Measurements from ENCODE around the gene USP17L29. TPM values are rescaled to one million over a fixed set of nuclear protein-coding genes. Genes with fewer than 3 reads are reported as not detected.
A peak's percentile ranks its signal among the peaks of the same experiment; 100 is the strongest.
"Not testable (repeated sequence)": the region's sequence is repeated elsewhere in the genome, so short reads cannot be mapped to it uniquely, and the experiment has no call there.

The USP17L29 gene
- total RNA-seq, 2 experiments from 2014 or later, result not detected

DNA sequence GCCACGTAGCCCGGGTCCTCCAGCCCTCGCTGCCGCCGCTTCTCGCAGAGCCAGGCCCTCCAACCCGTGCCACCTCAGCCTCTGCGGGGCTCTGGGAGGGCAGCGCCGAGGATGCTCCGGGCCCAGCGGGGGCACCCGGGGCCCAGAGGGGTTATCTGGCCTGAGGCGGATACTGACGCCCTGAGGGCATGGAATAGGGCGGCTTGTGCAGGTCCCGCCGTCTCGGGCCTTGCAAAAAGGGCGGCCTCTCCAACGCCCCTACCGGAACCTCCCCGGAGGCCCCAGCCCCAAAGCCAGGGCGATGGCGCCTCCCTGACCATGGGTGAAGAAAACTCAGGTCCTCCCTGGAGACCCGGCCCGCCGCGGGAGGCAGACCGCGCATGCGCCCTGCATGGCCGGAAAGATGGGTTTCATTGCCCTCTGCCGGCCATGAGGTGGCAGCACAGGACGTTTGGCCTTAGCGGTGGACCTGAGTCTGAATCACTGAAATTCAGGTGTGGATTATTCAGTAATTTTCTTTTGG, 27.6 kb downstream of the USP17L29 start:
- POLR2A ChIA-PET; H3K9me3 Mint-ChIP-seq; H3K36me3 Mint-ChIP-seq (ENCODE audit: low read depth); H3K27ac Mint-ChIP-seq; H3K4me1 Mint-ChIP-seq (ENCODE audit: low read depth); H3K27me3 Mint-ChIP-seq; intact Hi-C loops (cut with micrococcal nuclease): not testable (repeated sequence)
- DNase-seq (peak; percentile 76), ATAC-seq (peak; percentile 61)
- peak overlapping the region; percentile 53 for H3K4me3 Mint-ChIP-seq
- TF ChIP-seq, protein P1, sequence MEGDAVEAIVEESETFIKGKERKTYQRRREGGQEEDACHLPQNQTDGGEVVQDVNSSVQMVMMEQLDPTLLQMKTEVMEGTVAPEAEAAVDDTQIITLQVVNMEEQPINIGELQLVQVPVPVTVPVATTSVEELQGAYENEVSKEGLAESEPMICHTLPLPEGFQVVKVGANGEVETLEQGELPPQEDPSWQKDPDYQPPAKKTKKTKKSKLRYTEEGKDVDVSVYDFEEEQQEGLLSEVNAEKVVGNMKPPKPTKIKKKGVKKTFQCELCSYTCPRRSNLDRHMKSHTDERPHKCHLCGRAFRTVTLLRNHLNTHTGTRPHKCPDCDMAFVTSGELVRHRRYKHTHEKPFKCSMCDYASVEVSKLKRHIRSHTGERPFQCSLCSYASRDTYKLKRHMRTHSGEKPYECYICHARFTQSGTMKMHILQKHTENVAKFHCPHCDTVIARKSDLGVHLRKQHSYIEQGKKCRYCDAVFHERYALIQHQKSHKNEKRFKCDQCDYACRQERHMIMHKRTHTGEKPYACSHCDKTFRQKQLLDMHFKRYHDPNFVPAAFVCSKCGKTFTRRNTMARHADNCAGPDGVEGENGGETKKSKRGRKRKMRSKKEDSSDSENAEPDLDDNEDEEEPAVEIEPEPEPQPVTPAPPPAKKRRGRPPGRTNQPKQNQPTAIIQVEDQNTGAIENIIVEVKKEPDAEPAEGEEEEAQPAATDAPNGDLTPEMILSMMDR (IDR thresholded peaks at IDR 0.05), result peak; percentile 75
- CTCF ChIA-PET, result interaction anchor here (0.6 kb wide), 1 partner anchor 380 kb away, joined by 3 read pairs; no protein-coding TSS in a partner anchor

DNA sequence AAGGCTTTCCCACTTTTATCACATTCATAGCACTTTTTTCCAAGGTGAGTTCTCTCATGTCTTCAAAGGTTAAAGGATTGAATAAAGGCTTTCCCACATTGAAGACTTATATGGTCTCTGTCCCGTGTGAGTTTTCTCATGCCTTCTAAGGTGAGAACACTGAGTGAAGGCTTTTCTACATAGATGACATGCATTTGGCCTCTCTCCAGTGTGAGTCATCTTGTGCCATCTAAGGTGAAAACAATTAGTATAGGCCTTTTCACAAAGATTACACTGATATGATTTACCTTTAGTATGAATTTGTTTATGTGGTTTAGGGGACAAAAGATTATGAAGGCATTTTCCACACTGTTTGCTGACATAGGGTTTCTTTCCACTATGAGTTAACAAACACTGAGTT, 30.7 kb downstream of the USP17L29 start:
- no peak for ATAC-seq
- no peak overlapping the region for H3K4me3 Mint-ChIP-seq
- no peaks in the 10 kb centered on the region for H3K4me1 Mint-ChIP-seq (ENCODE audit: low read depth)
- POLR2A ChIA-PET, result no interaction called here
- H3K36me3 Mint-ChIP-seq (ENCODE audit: low read depth), result no peaks in the 10 kb centered on the region
- H3K27ac Mint-ChIP-seq, result no peak overlapping the region
- CTCF ChIA-PET, result no interaction called here
- intact Hi-C loops (cut with micrococcal nuclease), result no loop called here
- no peak for DNase-seq
- no peaks in the 10 kb centered on the region for H3K9me3 Mint-ChIP-seq
- H3K27me3 Mint-ChIP-seq, result no peaks in the 10 kb centered on the region
- TF ChIP-seq, protein P1 (IDR thresholded peaks at IDR 0.05), result no peak

DNA sequence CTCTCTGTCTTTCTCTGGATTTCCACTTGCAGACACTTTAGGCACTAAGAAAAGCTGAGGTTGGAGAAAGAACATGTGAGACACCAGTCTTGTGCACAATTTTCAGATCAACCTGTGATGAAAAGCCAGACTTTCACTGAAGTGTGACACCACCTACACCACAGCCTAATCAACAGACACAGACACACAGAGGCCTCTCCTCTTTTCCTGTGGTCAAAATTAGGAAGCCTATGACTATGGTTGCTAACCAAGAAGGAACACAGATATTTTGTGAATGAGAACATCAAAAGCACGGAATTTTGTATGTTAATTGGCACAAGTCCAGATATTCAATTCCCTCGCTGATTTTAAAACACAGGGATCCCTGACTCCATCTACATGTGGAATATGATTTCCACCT, 35.6 kb downstream of the USP17L29 start:
- H3K36me3 Mint-ChIP-seq (ENCODE audit: low read depth); intact Hi-C loops (cut with micrococcal nuclease); H3K4me1 Mint-ChIP-seq (ENCODE audit: low read depth); H3K9me3 Mint-ChIP-seq; H3K4me3 Mint-ChIP-seq; ATAC-seq; DNase-seq; H3K27ac Mint-ChIP-seq; H3K27me3 Mint-ChIP-seq; POLR2A ChIA-PET; CTCF ChIA-PET: not testable (repeated sequence)

Other genes starting within 250 kb of the USP17L29 start
- gene FAM90A26, start 183.2 kb upstream of the USP17L29 start, total RNA-seq, result not detected
- not detected for gene USP17L10, start 143.0 kb upstream of the USP17L29 start, total RNA-seq
- not detected for gene USP17L11, start 138.2 kb upstream of the USP17L29 start, total RNA-seq
- not detected for gene USP17L12, start 133.5 kb upstream of the USP17L29 start, total RNA-seq
- not detected for gene USP17L13, start 128.7 kb upstream of the USP17L29 start, total RNA-seq
- gene USP17L15, start 119.3 kb upstream of the USP17L29 start, total RNA-seq, result not detected
- not detected for gene USP17L17, start 109.8 kb upstream of the USP17L29 start, total RNA-seq
- gene USP17L18, start 105.0 kb upstream of the USP17L29 start, total RNA-seq, result not detected
- gene USP17L19, start 100.3 kb upstream of the USP17L29 start, total RNA-seq, result not detected
- gene USP17L20, start 95.5 kb upstream of the USP17L29 start, total RNA-seq, result not detected
- not detected for gene USP17L21, start 90.8 kb upstream of the USP17L29 start, total RNA-seq
- not detected for gene USP17L22, start 86.0 kb upstream of the USP17L29 start, total RNA-seq
- gene USP17L24, start 28.5 kb upstream of the USP17L29 start, total RNA-seq, result not detected
- gene USP17L25, start 23.7 kb upstream of the USP17L29 start, total RNA-seq, result not detected
- gene USP17L26, start 19.0 kb upstream of the USP17L29 start, total RNA-seq, result not detected
- not detected for gene USP17L5, start 14.2 kb upstream of the USP17L29 start, total RNA-seq
- gene USP17L27, start 9.5 kb upstream of the USP17L29 start, total RNA-seq, result not detected
- not detected for gene USP17L28, start 4.7 kb upstream of the USP17L29 start, total RNA-seq
- gene USP17L30, start 9.5 kb downstream of the USP17L29 start, total RNA-seq, result not detected
- not detected for gene DEFB131A, start 90.8 kb downstream of the USP17L29 start, total RNA-seq

Measured in activated CD8-positive, alpha-beta T cell treated with anti-CD3 and anti-CD28 coated beads for 36 hours (primary cell).